GM10266 (cell line): Measurements from ENCODE around the gene CACNA2D3.

Experiments used
- DNase-seq: peaks from one replicate; pipeline ENCODE4 v3.0.0; 2012; ENCODE audit errors: extremely low spot score
- TF ChIP-seq, protein P1 (sequence below): IDR thresholded peaks from 2 replicates; pipeline ENCODE4 v1.5.1; 2012; ENCODE audit warnings: mild to moderate bottlenecking, low read depth; ENCODE audit not compliant: control insufficient read depth, insufficient read depth; ENCODE audit errors: missing control alignments

The CACNA2D3 gene

DNA sequence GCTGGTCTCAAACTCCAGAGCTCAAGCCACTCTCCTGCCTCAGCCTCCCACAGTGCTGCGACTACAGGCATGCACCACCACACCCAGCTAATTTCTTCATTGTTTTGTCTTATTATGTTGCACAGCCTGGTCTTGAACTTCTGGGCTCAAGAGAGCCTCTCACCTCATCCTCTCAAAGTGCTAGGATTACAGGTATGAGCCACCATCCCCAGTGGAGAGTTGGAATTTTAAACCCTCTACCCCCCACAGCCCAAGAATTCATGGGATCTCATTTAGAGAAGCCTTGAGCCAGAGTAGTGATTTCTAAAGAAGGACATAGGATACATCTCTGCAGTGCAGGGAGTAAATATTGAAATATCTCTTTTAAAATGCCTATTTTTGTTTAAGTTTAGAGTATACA, 221.1 kb downstream of the CACNA2D3 start:
- TF ChIP-seq, protein P1, sequence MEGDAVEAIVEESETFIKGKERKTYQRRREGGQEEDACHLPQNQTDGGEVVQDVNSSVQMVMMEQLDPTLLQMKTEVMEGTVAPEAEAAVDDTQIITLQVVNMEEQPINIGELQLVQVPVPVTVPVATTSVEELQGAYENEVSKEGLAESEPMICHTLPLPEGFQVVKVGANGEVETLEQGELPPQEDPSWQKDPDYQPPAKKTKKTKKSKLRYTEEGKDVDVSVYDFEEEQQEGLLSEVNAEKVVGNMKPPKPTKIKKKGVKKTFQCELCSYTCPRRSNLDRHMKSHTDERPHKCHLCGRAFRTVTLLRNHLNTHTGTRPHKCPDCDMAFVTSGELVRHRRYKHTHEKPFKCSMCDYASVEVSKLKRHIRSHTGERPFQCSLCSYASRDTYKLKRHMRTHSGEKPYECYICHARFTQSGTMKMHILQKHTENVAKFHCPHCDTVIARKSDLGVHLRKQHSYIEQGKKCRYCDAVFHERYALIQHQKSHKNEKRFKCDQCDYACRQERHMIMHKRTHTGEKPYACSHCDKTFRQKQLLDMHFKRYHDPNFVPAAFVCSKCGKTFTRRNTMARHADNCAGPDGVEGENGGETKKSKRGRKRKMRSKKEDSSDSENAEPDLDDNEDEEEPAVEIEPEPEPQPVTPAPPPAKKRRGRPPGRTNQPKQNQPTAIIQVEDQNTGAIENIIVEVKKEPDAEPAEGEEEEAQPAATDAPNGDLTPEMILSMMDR, result no peak
- no peak for DNase-seq

DNA sequence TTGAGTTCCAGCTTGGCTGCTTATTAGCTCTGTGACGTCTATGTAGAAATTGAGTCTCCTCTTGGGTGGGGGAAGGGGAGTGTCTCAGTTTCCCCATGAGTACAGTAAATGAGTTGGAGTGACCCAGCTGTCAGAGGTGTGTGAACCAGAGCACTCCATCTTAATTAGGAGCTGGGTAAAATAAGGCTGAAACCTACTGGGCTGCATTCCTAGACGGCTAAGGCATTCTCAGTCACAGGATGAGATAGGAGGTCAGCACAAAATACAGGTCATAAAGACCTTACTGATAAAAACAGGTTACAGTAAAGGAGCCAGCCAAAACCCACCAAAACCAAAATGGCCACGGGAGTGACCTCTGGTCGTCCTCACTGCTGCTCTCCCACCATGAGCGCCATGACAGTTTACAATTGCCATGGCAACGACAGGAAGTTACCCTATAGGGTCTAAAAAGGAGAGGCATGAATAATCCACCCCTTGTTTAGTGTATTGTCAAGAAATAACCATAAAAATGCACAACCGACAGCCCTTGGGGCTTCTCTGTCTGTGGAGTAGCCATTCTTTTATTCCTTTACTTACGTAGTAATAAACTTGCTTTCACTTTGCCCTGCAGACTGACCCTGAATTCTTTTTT, 222.4 kb downstream of the CACNA2D3 start:
- no peak for DNase-seq
- TF ChIP-seq, protein P1, result no peak

DNA sequence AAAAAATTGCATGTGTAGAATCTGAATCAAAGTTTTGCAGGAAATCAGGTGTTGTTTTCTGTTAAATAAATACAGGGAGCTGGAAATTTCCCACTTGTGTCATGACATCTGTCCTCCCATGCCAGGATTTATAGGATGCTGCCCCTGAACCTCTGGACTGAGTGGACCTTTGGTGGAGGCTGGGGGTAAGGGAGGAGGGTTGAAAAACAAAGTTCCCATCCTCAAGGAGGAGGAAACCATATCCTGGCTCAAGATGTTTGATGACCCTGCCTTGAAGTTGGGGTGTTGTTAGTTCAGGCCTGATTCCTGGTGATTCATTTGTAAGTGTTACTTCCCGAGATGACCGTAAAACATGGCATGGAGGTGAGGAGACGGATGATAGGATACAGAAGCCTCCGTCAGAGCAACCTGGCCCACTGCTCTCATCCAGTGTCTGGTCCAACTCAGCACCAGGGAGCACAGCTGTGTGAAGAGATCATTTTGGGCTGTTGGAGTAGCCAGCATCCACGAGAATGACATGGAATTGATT, 223.6 kb downstream of the CACNA2D3 start:
- no peak for DNase-seq
- TF ChIP-seq, protein P1, result no peak

DNA sequence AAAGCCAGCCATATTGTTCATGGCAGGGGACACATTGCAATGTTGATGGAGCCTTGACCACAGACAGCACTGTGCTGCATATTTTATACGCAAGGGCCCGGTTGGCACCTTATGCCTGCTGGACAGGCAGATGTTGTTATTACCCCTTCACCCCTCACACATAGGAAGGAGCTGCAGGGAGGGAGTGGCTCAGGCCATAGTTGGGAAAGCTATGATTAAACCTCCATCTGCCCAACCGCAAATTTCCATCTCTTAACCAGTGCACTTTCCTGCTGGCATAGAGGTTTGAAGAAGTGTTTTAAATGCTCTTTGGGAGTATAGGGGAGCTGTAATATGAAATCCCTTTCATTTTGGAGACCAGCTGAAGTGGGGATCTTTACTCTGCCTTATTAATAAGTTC, 224.7 kb downstream of the CACNA2D3 start:
- no peak for DNase-seq
- TF ChIP-seq, protein P1, result no peak

DNA sequence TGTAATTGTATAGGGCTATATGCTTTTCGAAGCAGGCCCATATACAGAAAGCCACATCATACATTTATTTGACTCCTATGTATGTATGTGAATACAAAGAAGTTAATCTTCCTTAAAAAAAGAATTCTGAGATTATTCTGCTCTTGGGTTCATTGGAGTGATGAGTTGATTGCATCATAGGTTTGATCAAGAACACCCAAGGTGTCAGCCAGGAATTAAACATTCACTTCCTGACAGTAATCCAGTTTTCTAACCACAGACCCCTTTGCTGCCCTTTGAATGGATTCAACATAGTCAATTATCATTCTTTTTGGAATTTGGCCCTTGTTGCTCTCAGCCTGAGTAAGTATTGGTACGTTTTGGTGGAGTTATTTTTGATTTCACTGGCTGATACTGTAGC, 225.6 kb downstream of the CACNA2D3 start:
- no peak for DNase-seq
- TF ChIP-seq, protein P1, result no peak

DNA sequence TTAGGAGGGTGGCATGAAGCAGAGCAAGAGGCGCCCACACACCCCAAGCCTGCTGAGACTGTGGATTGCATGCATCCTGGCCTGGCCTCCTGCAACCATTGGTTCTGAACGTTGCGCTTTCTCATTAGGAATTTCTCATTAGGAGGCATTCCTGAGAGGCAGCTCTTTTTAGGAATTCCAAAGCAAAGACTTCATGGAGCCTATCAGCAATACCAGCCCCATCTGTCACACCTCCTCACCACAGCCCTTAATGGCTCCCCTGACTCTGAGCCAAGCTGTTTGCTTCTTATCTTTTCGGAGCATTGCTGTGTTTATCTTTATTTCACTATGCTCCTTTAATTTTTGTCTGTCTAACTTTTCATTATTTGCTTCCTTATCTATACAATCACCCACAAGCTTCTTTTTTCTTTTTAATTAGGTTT, 226.9 kb downstream of the CACNA2D3 start:
- TF ChIP-seq, protein P1, result no peak
- no peak for DNase-seq

DNA sequence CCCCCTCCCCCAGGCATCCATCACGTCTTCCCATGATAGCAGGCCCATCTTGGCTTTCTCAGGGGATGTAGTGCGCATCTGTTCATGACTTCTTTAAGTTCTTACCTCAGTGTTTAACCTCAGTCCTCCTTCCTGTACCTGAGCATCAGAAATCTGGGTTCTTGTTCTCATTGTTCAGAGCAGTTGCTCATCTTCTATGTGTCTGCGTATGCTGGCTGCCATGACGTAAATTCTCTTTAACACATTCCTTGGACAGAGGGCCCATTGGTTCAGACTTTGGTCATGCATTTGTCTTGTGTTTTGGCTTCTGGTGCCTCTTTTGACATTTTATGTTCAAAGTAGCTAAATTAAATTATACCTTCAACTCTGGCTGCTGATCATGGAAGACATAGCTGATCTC, 227.3 kb downstream of the CACNA2D3 start:
- TF ChIP-seq, protein P1, result no peak
- no peak for DNase-seq
